Common myeloid progenitor, CD34-positive (primary cell): ENCODE results near the gene PKN1.

Experiments used
- CTCF ChIA-PET: fragments of 350-600 bp; sonication (Branson Sonifier 250); formaldehyde crosslinking; loops from one replicate; lab custom pipeline; 2021; ENCODE audit warnings: antibody characterized with exemption; lab: Charles Lee
- POLR2A ChIA-PET: fragments of 350-600 bp; sonication (Branson Sonifier 250); formaldehyde crosslinking; loops from one replicate; lab custom pipeline; 2021; ENCODE audit warnings: antibody characterized with exemption; lab: Charles Lee
- DNase-seq, 3 donors: peaks; one replicate each; pipeline versions ENCODE4 v3.0.0 to v3.0.0-alpha.2; 2013
- H3K27ac ChIP-seq, 2 experiments: 1 replicate in 1 of 2; 2 replicates in 1 of 2; pipeline ENCODE4 v1.7.0; 2013; ENCODE audit warnings: inconsistent platforms in 2 of 2, low read length in 2 of 2, mild to moderate bottlenecking in 2 of 2, low read depth in 1 of 2, moderate library complexity in 1 of 2; ENCODE audit not compliant: severe bottlenecking in 2 of 2, insufficient read depth in 1 of 2, poor library complexity in 1 of 2
- H3K27me3 ChIP-seq, 5 experiments: replicated peaks in 2 of 5; 1 replicate in 3 of 5; 2 replicates in 2 of 5; pipeline versions ENCODE4 v1.6.1 to v1.7.0; 2013; ENCODE audit warnings: low read length in 4 of 5, mild to moderate bottlenecking in 2 of 5, moderate library complexity in 2 of 5, inconsistent platforms in 1 of 5; ENCODE audit not compliant: insufficient read depth in 5 of 5, control insufficient read depth in 4 of 5
- H3K36me3 ChIP-seq, 4 experiments: 1 replicate in 2 of 4; 2 replicates in 2 of 4; pipeline versions ENCODE4 v1.6.1 to v1.7.0; 2013; ENCODE audit warnings: low read length in 3 of 4, control low read depth in 1 of 4, mild to moderate bottlenecking in 1 of 4; ENCODE audit not compliant: control insufficient read depth in 4 of 4, insufficient read depth in 4 of 4
- H3K4me1 ChIP-seq, 4 experiments: 1 replicate in 3 of 4; 2 replicates in 1 of 4; pipeline versions ENCODE4 v1.6.1 to v1.7.1; 2013; ENCODE audit warnings: low read length in 3 of 4, mild to moderate bottlenecking in 3 of 4, control low read depth in 1 of 4, inconsistent platforms in 1 of 4, moderate library complexity in 1 of 4; ENCODE audit not compliant: control insufficient read depth in 4 of 4, insufficient read depth in 4 of 4; ENCODE audit errors: control extremely low read depth in 1 of 4
- H3K4me3 ChIP-seq, 7 experiments: 1 replicate in 4 of 7; 2 replicates in 3 of 7; pipeline versions ENCODE4 v1.5.1 to v1.7.0; 2013; ENCODE audit warnings: mild to moderate bottlenecking in 7 of 7, low read length in 6 of 7, moderate library complexity in 6 of 7, inconsistent platforms in 2 of 7, low read depth in 2 of 7, control low read depth in 1 of 7; ENCODE audit not compliant: insufficient read depth in 4 of 7, control insufficient read depth in 1 of 7; ENCODE audit errors: extremely low read depth in 1 of 7
- H3K9me3 ChIP-seq, 5 experiments: 1 replicate in 4 of 5; 2 replicates in 1 of 5; pipeline versions ENCODE4 v1.6.1 to v1.7.1; 2013; ENCODE audit warnings: low read length in 4 of 5, mild to moderate bottlenecking in 2 of 5, inconsistent platforms in 1 of 5, low read depth in 1 of 5, moderate library complexity in 1 of 5; ENCODE audit not compliant: control insufficient read depth in 4 of 5, insufficient read depth in 2 of 5; ENCODE audit errors: control extremely low read depth in 1 of 5
- WGBS: methylation state at CpG from one replicate; pipeline ENCODE4 v1.1.5; 2013; ENCODE audit not compliant: insufficient coverage; 5-methylcytosine and 5-hydroxymethylcytosine counted together

The PKN1 gene

DNA sequence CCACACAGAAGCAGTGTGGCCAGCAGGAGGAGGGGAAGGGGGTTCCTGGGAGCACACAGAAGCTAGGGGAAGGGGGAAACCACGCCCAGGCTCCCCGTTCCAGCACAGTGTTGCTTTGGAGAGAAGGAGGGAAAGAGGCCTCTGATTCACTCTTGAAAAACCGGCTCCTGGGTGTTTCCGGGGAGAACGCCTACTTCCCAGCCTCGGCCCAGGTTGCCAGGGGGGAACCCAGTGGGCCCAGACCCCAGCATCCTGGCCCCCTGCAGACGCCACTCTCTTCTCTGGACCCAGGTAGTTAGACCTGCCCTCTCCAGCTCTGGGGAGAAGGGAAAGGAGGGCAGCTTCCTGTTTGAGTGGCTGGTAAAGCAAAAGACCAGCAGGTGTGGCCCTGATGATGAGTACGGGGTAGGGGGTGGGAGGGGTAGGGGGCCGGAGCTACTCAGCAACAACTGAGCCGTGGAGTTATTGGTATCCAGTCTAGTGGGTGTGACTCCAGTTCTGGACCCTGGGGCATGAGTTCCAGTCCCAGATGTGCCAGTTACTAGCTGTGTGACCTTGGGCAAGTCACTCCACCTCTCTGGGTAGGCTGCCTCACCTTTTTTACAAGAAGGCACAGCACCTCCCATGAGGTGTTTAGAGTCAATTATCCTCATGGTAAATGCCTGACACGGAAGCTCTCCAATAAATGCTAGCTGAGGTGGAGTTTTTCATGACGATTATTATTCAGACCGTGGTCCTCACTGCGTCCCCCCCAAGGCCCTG, 62.0 kb downstream of the PKN1 start:
- ChIA-PET POLR2A (interaction anchor here (2.0 kb wide), 1 partner anchor 23 kb away, joined by 8 read pairs; the partner anchor contains the start of gene DNAJB1), CTCF (interaction anchor here (0.8 to 4.1 kb wide), 6 partner anchors 9 to 55 kb away, joined by 3 to 15 read pairs (median 7); no protein-coding TSS in a partner anchor)
- 44% methylated on average over 13 of the region's 14 CpGs for WGBS
- DNase-seq: no peak
- Histone ChIP-seq H3K27ac (peak overlapping the region in 1 of 2 experiments; percentile 5), H3K27me3 (no peaks in the 10 kb centered on the region), H3K36me3 (peaks cover 0 to 2% (median 0%) of the 10 kb centered on the region in 4 experiments), H3K4me3 (peak overlapping the region in 6 of 7 experiments; percentile 68 to 85 (median 73)), H3K9me3 (no peaks in the 10 kb centered on the region), H3K4me1 (peaks cover 0 to 20% (median 16%) of the 10 kb centered on the region in 4 experiments)

DNA sequence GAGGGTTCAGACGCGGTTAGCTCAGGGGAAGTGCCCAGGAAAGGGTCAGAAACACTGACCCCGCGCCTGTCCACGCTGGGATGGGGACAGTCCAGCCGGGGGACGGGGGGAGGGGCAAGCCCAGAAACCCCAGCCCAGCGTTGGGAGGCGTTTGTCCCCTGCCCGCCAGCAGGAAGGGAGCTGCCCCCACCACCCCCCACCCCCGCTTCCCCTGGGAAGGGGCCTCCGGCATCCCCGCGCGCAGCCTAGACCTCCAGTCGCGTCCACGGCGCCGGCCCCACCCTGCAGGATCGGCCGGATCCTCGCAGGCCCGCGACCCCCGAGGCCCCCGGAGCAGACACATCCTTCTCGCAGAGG, 62.5 kb downstream of the PKN1 start:
- Histone ChIP-seq H3K9me3 (no peaks in the 10 kb centered on the region), H3K4me3 (peak overlapping the region in 6 of 7 experiments; percentile 68 to 85 (median 73)), H3K27me3 (no peaks in the 10 kb centered on the region), H3K36me3 (peaks cover 0 to 2% (median 0%) of the 10 kb centered on the region in 4 experiments), H3K4me1 (peaks cover 0 to 20% (median 16%) of the 10 kb centered on the region in 4 experiments), H3K27ac (peak overlapping the region in 1 of 2 experiments; percentile 5)
- no peak for DNase-seq
- 0% methylated on average over 10 of the region's 28 CpGs for WGBS
- CTCF ChIA-PET: interaction anchor here (0.9 to 4.1 kb wide), 5 partner anchors 9 to 55 kb away, joined by 3 to 15 read pairs (median 10); no protein-coding TSS in a partner anchor
- POLR2A ChIA-PET: interaction anchor here (2.0 kb wide), 1 partner anchor 23 kb away, joined by 8 read pairs; the partner anchor contains the start of gene DNAJB1

GRCh38 chr19:14496029-14496833, 63.1 kb downstream of the PKN1 start, which contains the start of gene GIPC1:
Gene GIPC1 (minus strand): TSS chr19:14496127. CDS start chr19:14482976, 13,151 bp downstream.
- Histone ChIP-seq H3K4me1 (peaks cover 0 to 20% (median 16%) of the 10 kb centered on the region in 4 experiments), H3K27ac (peak within 1 kb of the TSS in 1 of 2 experiments; percentile 43), H3K9me3 (no peaks in the 10 kb centered on the region), H3K36me3 (peaks cover 0 to 2% (median 0%) of the 10 kb centered on the region in 4 experiments), H3K27me3 (no peaks in the 10 kb centered on the region), H3K4me3 (peak within 1 kb of the TSS; percentile 49 to 85 (median 73))
- CTCF ChIA-PET: interaction anchor here (1.4 to 4.1 kb wide), 6 partner anchors 8 to 54 kb away, joined by 4 to 15 read pairs (median 8); partner anchors contain the start of gene PTGER1
- DNase-seq: peak; percentile 75 to 86 (median 81)
- POLR2A ChIA-PET: interaction anchor here (1.4 to 2.0 kb wide), 2 partner anchors 13 to 22 kb away, joined by 4 to 8 read pairs; partner anchors contain the start of gene DNAJB1
- 8% methylated on average over 50 of the region's 71 CpGs for WGBS

GRCh38 chr19:14496834-14497227, 63.7 kb downstream of the PKN1 start:
- WGBS: 73% methylated on average over 3 of the region's 7 CpGs
- H3K4me3 ChIP-seq: no peak overlapping the region
- H3K27ac ChIP-seq: no peak overlapping the region

GRCh38 chr19:14497228-14497921, 64.3 kb downstream of the PKN1 start:
- CTCF ChIA-PET: interaction anchor here (0.7 to 4.1 kb wide), 9 partner anchors 8 to 59 kb away, joined by 3 to 15 read pairs (median 4); partner anchors contain the start of gene PTGER1
- no peak for DNase-seq
- no peaks in the 10 kb centered on the region for H3K9me3 ChIP-seq
- peaks cover 0 to 20% (median 16%) of the 10 kb centered on the region in 4 experiments for H3K4me1 ChIP-seq
- H3K36me3 ChIP-seq: no peaks in the 10 kb centered on the region
- H3K27me3 ChIP-seq: no peaks in the 10 kb centered on the region
- H3K27ac ChIP-seq: no peak overlapping the region
- no peak overlapping the region for H3K4me3 ChIP-seq
- POLR2A ChIA-PET: interaction anchor here (0.6 to 1.4 kb wide), 3 partner anchors 12 to 88 kb away, joined by 3 to 4 read pairs (median 4); partner anchors contain the start of gene DNAJB1
- 94% methylated on average over 6 of the region's 6 CpGs for WGBS

More at GRCh38 chr19:14496834-14497227, 63.7 kb downstream of the PKN1 start:
- CTCF ChIA-PET: interaction anchor here (1.2 to 4.1 kb wide), 8 partner anchors 8 to 60 kb away, joined by 4 to 15 read pairs (median 5); partner anchors contain the start of gene PTGER1
- no peaks in the 10 kb centered on the region for H3K9me3 ChIP-seq
- POLR2A ChIA-PET: interaction anchor here (1.1 to 1.4 kb wide), 2 partner anchors 13 to 22 kb away, joined by 3 to 4 read pairs; partner anchors contain the start of gene DNAJB1
- H3K4me1 ChIP-seq: peaks cover 0 to 20% (median 16%) of the 10 kb centered on the region in 4 experiments
- no peaks in the 10 kb centered on the region for H3K27me3 ChIP-seq
- no peak for DNase-seq
- no peaks in the 10 kb centered on the region for H3K36me3 ChIP-seq
